GM12878 (cell line): ENCODE results near the gene PPP2R2D. TPM values are rescaled to one million over a fixed set of nuclear protein-coding genes. Genes with fewer than 3 reads are reported as not detected.

Source experiments
- ATAC-seq: fragments of 200-7000 bp; cut with Tn5 transposase; 3 replicates; pipeline ENCODE4 v1.9.1; 2020; ENCODE audit warnings: mild to moderate bottlenecking, moderate library complexity
- BruUV-seq: library from RNA; stranded (reverse); fragments of 400-500 nt; replicated peaks from 2 replicates; lab custom pipeline; 2021; lab: Mats Ljungman, UMichigan
- CTCF ChIA-PET: fragments of 300-600 bp; sonication (Branson Sonifier 250); formaldehyde crosslinking; extraction: SDS; loops from one replicate; lab custom pipeline; 2021; ENCODE audit warnings: inconsistent platforms; lab: Yijun Ruan, JAX
- POLR2A ChIA-PET: fragments of 350-600 bp; formaldehyde crosslinking; extraction: SDS; loops from one replicate; lab custom pipeline; 2021; ENCODE audit warnings: inconsistent platforms; lab: Charles Lee
- RAD21 ChIA-PET: fragments of 300-600 bp; sonication (Branson Sonifier 250); formaldehyde crosslinking; loops from one replicate; lab custom pipeline; 2023; ENCODE audit warnings: antibody characterized with exemption; ENCODE audit not compliant: unreplicated experiment; lab: Charles Lee
- SMC1A ChIA-PET: fragments of 300-600 bp; sonication (Branson Sonifier 250); formaldehyde crosslinking; loops from one replicate; lab custom pipeline; 2023; ENCODE audit not compliant: unreplicated experiment, uncharacterized antibody; lab: Charles Lee
- DNase-seq: peaks from one replicate; pipeline ENCODE4 v3.0.0-alpha.2; 2011; ENCODE audit warnings: low read depth, low spot score
- FAIRE-seq: peaks from 3 replicates; lab custom pipeline; 2011; peaks lifted over from hg19 to GRCh38; lab: Jason Lieb, UNC
- H2AFZ ChIP-seq: 2 replicates; pipeline ENCODE4 v1.6.0; 2011; ENCODE audit warnings: low read depth, low read length, control low read depth; ENCODE audit not compliant: control insufficient read depth
- H3K27ac ChIP-seq: 2 replicates; pipeline ENCODE4 v1.5.1; 2011; ENCODE audit warnings: control low read depth; ENCODE audit not compliant: control insufficient read depth, insufficient read depth
- H3K27me3 ChIP-seq, 2 experiments: replicated peaks in 1 of 2; 2 replicates each; pipeline versions ENCODE4 v1.6.0 to v1.6.1; 2011; ENCODE audit warnings: low read length in 1 of 2; ENCODE audit not compliant: control insufficient read depth in 2 of 2, insufficient read depth in 2 of 2
- H3K36me3 ChIP-seq, 2 experiments: 2 replicates each; pipeline ENCODE4 v1.5.1; 2011; ENCODE audit warnings: low read length in 1 of 2; ENCODE audit not compliant: control insufficient read depth in 2 of 2, insufficient read depth in 2 of 2
- H3K4me1 ChIP-seq: 2 replicates; pipeline ENCODE4 v1.6.1; 2011; ENCODE audit warnings: mild to moderate bottlenecking, low read length, moderate library complexity, mixed read lengths; ENCODE audit not compliant: control insufficient read depth, insufficient read depth
- H3K4me2 ChIP-seq: 2 replicates; pipeline ENCODE4 v1.6.0; 2011; ENCODE audit warnings: control low read depth; ENCODE audit not compliant: control insufficient read depth, insufficient read depth
- H3K4me3 ChIP-seq: fragments of 200-600 bp; sonication (generic); 2 replicates; pipeline ENCODE4 v1.5.1; 2016
- H3K79me2 ChIP-seq: 2 replicates; pipeline ENCODE4 v1.6.0; 2011; ENCODE audit warnings: low read length; ENCODE audit not compliant: control insufficient read depth, insufficient read depth
- H3K9ac ChIP-seq: 2 replicates; pipeline ENCODE4 v1.8.0; 2011; ENCODE audit warnings: low read length, control low read depth, mixed read lengths; ENCODE audit not compliant: control insufficient read depth, insufficient read depth
- H3K9me3 ChIP-seq: replicated peaks from 3 replicates; pipeline ENCODE4 v1.5.1; 2011; ENCODE audit warnings: mild to moderate bottlenecking, low read length; ENCODE audit not compliant: control insufficient read depth, insufficient read depth
- H4K20me1 ChIP-seq: 2 replicates; pipeline ENCODE4 v1.6.0; 2011; ENCODE audit not compliant: control insufficient read depth, insufficient read depth
- ASH2L ChIP-seq: fragments of 300-600, 200-600 bp; sonication (generic); IDR thresholded peaks from 2 replicates; pipeline ENCODE4 v1.6.1; 2017; ENCODE audit warnings: low read depth, mild to moderate bottlenecking, borderline replicate concordance
- BACH1 ChIP-seq: fragments of 450-650 bp; IDR thresholded peaks from 2 replicates; pipeline ENCODE4 v1.6.1; 2017; ENCODE audit warnings: mild to moderate bottlenecking, borderline replicate concordance
- BMI1 ChIP-seq: fragments of 450-650 bp; IDR thresholded peaks from 2 replicates; pipeline ENCODE4 v1.6.1; 2016; ENCODE audit warnings: mild to moderate bottlenecking, moderate library complexity, borderline replicate concordance
- MYB ChIP-seq: fragments of 150-350 bp; IDR thresholded peaks from 2 replicates; pipeline ENCODE4 v1.6.1; 2014; ENCODE audit warnings: mild to moderate bottlenecking, low read depth, low read length, borderline replicate concordance
- MYC ChIP-seq: IDR thresholded peaks from 2 replicates; pipeline ENCODE4 v1.6.1; 2011; ENCODE audit warnings: mild to moderate bottlenecking, low read length, moderate library complexity, inconsistent platforms; ENCODE audit not compliant: insufficient read depth, insufficient replicate concordance, insufficient read length, severe bottlenecking
- NFXL1 ChIP-seq: fragments of 450-650 bp; IDR thresholded peaks from 2 replicates; pipeline ENCODE4 v1.6.1; 2017; ENCODE audit warnings: antibody characterized with exemption, mild to moderate bottlenecking, borderline replicate concordance
- RELA ChIP-seq: fragments of 450-650 bp; IDR thresholded peaks from 2 replicates; pipeline ENCODE4 v1.8.0; 2014; ENCODE audit warnings: borderline replicate concordance; ENCODE audit not compliant: partially characterized antibody
- RFX5 ChIP-seq: IDR thresholded peaks from 2 replicates; pipeline ENCODE4 v1.6.1; 2011; ENCODE audit warnings: low read depth, low read length, improper control_type of control experiment
- TCF7 ChIP-seq: IDR thresholded peaks from 2 replicates; pipeline ENCODE4 v1.6.1; 2014; ENCODE audit warnings: antibody characterized with exemption, borderline replicate concordance
- ZBED1 ChIP-seq: IDR thresholded peaks from 2 replicates; pipeline ENCODE4 v1.6.1; 2016; ENCODE audit warnings: borderline replicate concordance
- ZNF274 ChIP-seq: IDR thresholded peaks from one replicate; pipeline ENCODE4 v1.8.0; 2011; ENCODE audit not compliant: insufficient read length, insufficient read depth
- WGBS: methylation state at CpG from one replicate; pipeline ENCODE4 v1.1.6; 2016; ENCODE audit warnings: low lambda C conversion rate; ENCODE audit not compliant: insufficient replicate concordance, insufficient coverage; ENCODE audit errors: missing lambda C conversion rate; 5-methylcytosine and 5-hydroxymethylcytosine counted together
- in situ Hi-C: fragments of 300-500 bp; cut with MboI; formaldehyde crosslinking; loops from 9 replicates; pipeline ENCODE4 v1.14.3; 2018; ENCODE audit warnings: mixed read lengths
- intact Hi-C: fragments of 100-400 bp; cut with micrococcal nuclease; formaldehyde crosslinking; loops from one replicate; pipeline ENCODE4 v1.14.2; 2022; ENCODE audit not compliant: unreplicated experiment
- polyA plus RNA-seq, 11 experiments: library from polyadenylated mRNA; depleted of rRNA in 4 of 11; unstranded in 6 of 11; stranded (reverse) in 5 of 11; fragments of >200 nt; fragmentation: Nextera tagmentation in 4 of 11; fragmentation: Illumina TruSeq in 1 of 11; extraction: Ambion mirVana in 4 of 11; extraction: Trizol in 1 of 11; gene quantifications; 1 replicate in 1 of 11; 2 replicates in 10 of 11; pipeline versions ENCODE4 v1.2.1 to v1.2.3, GENCODE V29; 2011 to 2016; ENCODE audit warnings: inconsistent platforms in 2 of 11, missing spikeins in 2 of 11, low read depth in 1 of 11
- total RNA-seq, 4 experiments: library from RNA; depleted of rRNA in 3 of 4; stranded (reverse); fragments of >200 nt in 3 of 4; fragmentation: Illumina TruSeq in 1 of 4; extraction: Trizol in 1 of 4; gene quantifications; 2 replicates each; pipeline versions ENCODE4 v1.2.1 to v1.2.3, GENCODE V29; 2013 to 2021
- TF ChIP-seq, protein P1 (sequence below): fragments of 450-650 bp; IDR thresholded peaks from 2 replicates; pipeline ENCODE4 v1.6.1; 2017; ENCODE audit warnings: mild to moderate bottlenecking
- TF ChIP-seq, protein P2 (sequence below): fragments of 450-650 bp; IDR thresholded peaks from 2 replicates; pipeline ENCODE4 v1.6.1; 2017; ENCODE audit warnings: low read depth, mild to moderate bottlenecking, moderate library complexity

Gene PPP2R2D
- total and polyA plus RNA-seq, 10 of the 15 experiments (the other 5 are each of a cell fraction or from before 2014, with no cell fraction given) = 2.8 to 41.9 (median 21.8) TPM

DNA sequence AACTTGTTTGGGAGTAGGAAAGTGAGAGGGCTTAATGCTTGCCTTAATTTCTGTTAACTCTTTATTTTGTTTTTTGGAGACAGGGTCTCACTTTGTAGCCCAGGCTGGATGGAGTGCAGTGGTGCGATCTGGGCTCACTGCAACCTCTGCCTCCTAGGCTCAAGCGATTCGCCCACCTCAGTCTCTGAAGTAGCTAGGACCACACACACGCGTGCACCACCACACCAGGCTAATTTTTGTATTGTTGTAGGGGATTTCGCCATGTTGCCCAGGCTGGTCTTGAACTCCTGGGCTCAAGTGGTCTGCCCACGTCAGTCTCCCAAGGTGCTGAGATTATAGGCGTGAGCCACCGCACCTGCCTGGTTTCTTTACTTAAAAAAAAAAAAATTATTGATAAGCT lies 1.9 kb downstream of the PPP2R2D start:
- peaks cover 23% of the 10 kb centered on the region for H3K4me1 ChIP-seq
- H3K27me3 ChIP-seq = no peaks in the 10 kb centered on the region; a peak in 1 of 4 replicates
- SMC1A ChIA-PET = no interaction called here
- CTCF ChIA-PET = no interaction called here
- peak overlapping the region; percentile 91; the same call in 1 of the 2 replicates for H3K4me3 ChIP-seq
- H3K9ac ChIP-seq = no peak overlapping the region
- RAD21 ChIA-PET = no interaction called here
- in situ Hi-C loops (loop anchor here (10.0 kb wide), 1 partner anchor 432 kb away; the partner anchor contains the start of gene LRRC27), intact Hi-C loops (loop anchor here (5.0 kb wide), 1 partner anchor 430 kb away; the partner anchor contains the start of gene LRRC27)
- ATAC-seq (no peak), FAIRE-seq (no peak), DNase-seq (no peak)
- TF ChIP-seq ASH2L (no peak), RFX5 (no peak), MYB (no peak), RELA (no peak), NFXL1 (no peak), BMI1 (no peak), BACH1 (no peak), MYC (no peak), ZBED1 (no peak), TCF7 (no peak), ZNF274 (no peak)
- TF ChIP-seq, protein P1, sequence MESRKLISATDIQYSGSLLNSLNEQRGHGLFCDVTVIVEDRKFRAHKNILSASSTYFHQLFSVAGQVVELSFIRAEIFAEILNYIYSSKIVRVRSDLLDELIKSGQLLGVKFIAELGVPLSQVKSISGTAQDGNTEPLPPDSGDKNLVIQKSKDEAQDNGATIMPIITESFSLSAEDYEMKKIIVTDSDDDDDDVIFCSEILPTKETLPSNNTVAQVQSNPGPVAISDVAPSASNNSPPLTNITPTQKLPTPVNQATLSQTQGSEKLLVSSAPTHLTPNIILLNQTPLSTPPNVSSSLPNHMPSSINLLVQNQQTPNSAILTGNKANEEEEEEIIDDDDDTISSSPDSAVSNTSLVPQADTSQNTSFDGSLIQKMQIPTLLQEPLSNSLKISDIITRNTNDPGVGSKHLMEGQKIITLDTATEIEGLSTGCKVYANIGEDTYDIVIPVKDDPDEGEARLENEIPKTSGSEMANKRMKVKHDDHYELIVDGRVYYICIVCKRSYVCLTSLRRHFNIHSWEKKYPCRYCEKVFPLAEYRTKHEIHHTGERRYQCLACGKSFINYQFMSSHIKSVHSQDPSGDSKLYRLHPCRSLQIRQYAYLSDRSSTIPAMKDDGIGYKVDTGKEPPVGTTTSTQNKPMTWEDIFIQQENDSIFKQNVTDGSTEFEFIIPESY = no peak
- TF ChIP-seq, protein P2, sequence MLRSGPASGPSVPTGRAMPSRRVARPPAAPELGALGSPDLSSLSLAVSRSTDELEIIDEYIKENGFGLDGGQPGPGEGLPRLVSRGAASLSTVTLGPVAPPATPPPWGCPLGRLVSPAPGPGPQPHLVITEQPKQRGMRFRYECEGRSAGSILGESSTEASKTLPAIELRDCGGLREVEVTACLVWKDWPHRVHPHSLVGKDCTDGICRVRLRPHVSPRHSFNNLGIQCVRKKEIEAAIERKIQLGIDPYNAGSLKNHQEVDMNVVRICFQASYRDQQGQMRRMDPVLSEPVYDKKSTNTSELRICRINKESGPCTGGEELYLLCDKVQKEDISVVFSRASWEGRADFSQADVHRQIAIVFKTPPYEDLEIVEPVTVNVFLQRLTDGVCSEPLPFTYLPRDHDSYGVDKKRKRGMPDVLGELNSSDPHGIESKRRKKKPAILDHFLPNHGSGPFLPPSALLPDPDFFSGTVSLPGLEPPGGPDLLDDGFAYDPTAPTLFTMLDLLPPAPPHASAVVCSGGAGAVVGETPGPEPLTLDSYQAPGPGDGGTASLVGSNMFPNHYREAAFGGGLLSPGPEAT = no peak
- WGBS = 82% methylated on average over 9 of the region's 9 CpGs
- POLR2A ChIA-PET = interaction anchor here (0.8 kb wide), 1 partner anchor 81 kb away, joined by 3 read pairs; no protein-coding TSS in a partner anchor
- no peaks in the 10 kb centered on the region; the same call in 1 of the 2 replicates for H4K20me1 ChIP-seq
- H3K9me3 ChIP-seq = no peaks in the 10 kb centered on the region
- peaks cover 51% of the 10 kb centered on the region for H3K79me2 ChIP-seq
- BruUV-seq = no TSS peak
- H3K4me2 ChIP-seq = peak overlapping the region; percentile 45
- H2AFZ ChIP-seq = no peak overlapping the region
- no peaks in the 10 kb centered on the region for H3K36me3 ChIP-seq
- H3K27ac ChIP-seq = no peak overlapping the region
